Karpas-422 (cell line): ENCODE measurements around the gene MFAP5. TPM values are rescaled to one million over a fixed set of nuclear protein-coding genes. Genes with fewer than 3 reads are reported as not detected.
A peak's percentile ranks its signal among the peaks of the same experiment; 100 is the strongest.
"Not testable (repeated sequence)": the region's sequence is repeated elsewhere in the genome, so short reads cannot be mapped to it uniquely, and the experiment has no call there.

Source experiments
- DNase-seq: peaks from one replicate; pipeline ENCODE4 v3.0.0-alpha.2; 2015
- H2AFZ ChIP-seq: fragments of 200-600 bp; sonication (generic); 2 replicates; pipeline ENCODE4 v1.6.1; 2014; ENCODE audit warnings: antibody characterized with exemption, low read length, mixed read lengths
- H3K27ac ChIP-seq: fragments of 200-600 bp; sonication (generic); 2 replicates; pipeline ENCODE4 v1.5.1; 2014; ENCODE audit warnings: mild to moderate bottlenecking, low read length, moderate library complexity
- H3K27me3 ChIP-seq: fragments of 200-600 bp; sonication (generic); 2 replicates; pipeline ENCODE4 v1.6.1; 2014; ENCODE audit warnings: low read length, mixed read lengths
- H3K36me3 ChIP-seq: fragments of 200-600 bp; sonication (generic); 2 replicates; pipeline ENCODE4 v1.6.1; 2014; ENCODE audit warnings: low read length, mixed read lengths; ENCODE audit not compliant: insufficient read depth
- H3K4me1 ChIP-seq: fragments of 200-600 bp; sonication (generic); 2 replicates; pipeline ENCODE4 v1.6.1; 2014; ENCODE audit warnings: mild to moderate bottlenecking, low read length, mixed read lengths
- H3K4me2 ChIP-seq: fragments of 200-600 bp; sonication (generic); 2 replicates; pipeline ENCODE4 v1.6.1; 2014; ENCODE audit warnings: low read length, low read depth, mild to moderate bottlenecking; ENCODE audit not compliant: poor library complexity, severe bottlenecking
- H3K4me3 ChIP-seq: fragments of 200-600 bp; sonication (generic); 2 replicates; pipeline ENCODE4 v1.5.1; 2014; ENCODE audit warnings: mild to moderate bottlenecking, antibody characterized with exemption, low read length, mixed read lengths
- H3K79me2 ChIP-seq: fragments of 200-600 bp; sonication (generic); 2 replicates; pipeline ENCODE4 v1.6.1; 2014; ENCODE audit warnings: mild to moderate bottlenecking, low read length, mixed read lengths
- H3K9ac ChIP-seq: fragments of 200-600 bp; sonication (generic); 2 replicates; pipeline ENCODE4 v1.6.0; 2014; ENCODE audit warnings: low read length
- H3K9me2 ChIP-seq: fragments of 200-600 bp; sonication (generic), shearing (Covaris generic); replicated peaks from 2 replicates; pipeline ENCODE4 v1.6.0; 2014; ENCODE audit warnings: mild to moderate bottlenecking, low read length, moderate library complexity; ENCODE audit not compliant: insufficient read depth
- H3K9me3 ChIP-seq: fragments of 300-700, 200-600 bp; sonication (generic); 2 replicates; pipeline ENCODE4 v1.6.1; 2014; ENCODE audit warnings: low read length, mixed read lengths
- H4K20me1 ChIP-seq: fragments of 200-600 bp; sonication (generic); 2 replicates; pipeline ENCODE4 v1.6.1; 2014; ENCODE audit warnings: mild to moderate bottlenecking, antibody characterized with exemption, low read length, low read depth; ENCODE audit not compliant: insufficient read depth
- total RNA-seq: library from RNA; depleted of rRNA; stranded (reverse); fragments of >200 nt; shearing (Covaris generic); gene quantifications from 2 replicates; pipeline ENCODE4 v1.2.3, GENCODE V29; 2014; ENCODE audit warnings: low replicate concordance

Gene MFAP5
- total RNA-seq, 1 experiment from 2014 or later, result not detected

GRCh38 chr12:8613881-8614280, 48.7 kb downstream of the MFAP5 start:
- H4K20me1 ChIP-seq, H2AFZ ChIP-seq, H3K4me2 ChIP-seq, H3K79me2 ChIP-seq, H3K36me3 ChIP-seq, DNase-seq, H3K9me3 ChIP-seq, H3K9ac ChIP-seq, H3K27me3 ChIP-seq, H3K27ac ChIP-seq, H3K9me2 ChIP-seq, H3K4me3 ChIP-seq: not testable (repeated sequence)
- H3K4me1 ChIP-seq, result peaks cover 45% of the 10 kb centered on the region

- H3K4me2 ChIP-seq, result peak within 1 kb of the TSS; percentile 61
Observed at GRCh38 chr12:8612629-8613028, 50.0 kb downstream of the MFAP5 start, which contains the start of gene AICDA. TSS of gene AICDA (minus strand) at chr12:8612859. CDS start at chr12:8612767, 92 bp downstream.

GRCh38 chr12:8609061-8609570, 53.5 kb downstream of the MFAP5 start:
- peak overlapping the region; percentile 68 for H2AFZ ChIP-seq
- H4K20me1 ChIP-seq, result no peaks in the 10 kb centered on the region
- H3K4me1 ChIP-seq, result peaks cover 49% of the 10 kb centered on the region
- H3K36me3 ChIP-seq, result no peaks in the 10 kb centered on the region
- H3K9me2 ChIP-seq, result no peaks in the 10 kb centered on the region
- peak overlapping the region; percentile 31 for H3K9ac ChIP-seq
- H3K4me3 ChIP-seq, result peak overlapping the region; percentile 39; the same call in 1 of the 2 replicates
- H3K79me2 ChIP-seq, result no peaks in the 10 kb centered on the region
- peak overlapping the region; percentile 52 for H3K4me2 ChIP-seq
- no peaks in the 10 kb centered on the region for H3K27me3 ChIP-seq
- H3K9me3 ChIP-seq, result no peaks in the 10 kb centered on the region
- DNase-seq, result peak; percentile 76
- H3K27ac ChIP-seq, result peak overlapping the region; percentile 27; the same call in 1 of the 2 replicates

More at GRCh38 chr12:8612629-8613028, 50.0 kb downstream of the MFAP5 start, which contains the start of gene AICDA:
- peak; percentile 57 for DNase-seq
- Histone ChIP-seq H3K9me2 (no peaks in the 10 kb centered on the region), H2AFZ (0 out of 2 replicates have a peak within 1 kb of the TSS, but pooled peaks have one; percentile 22), H4K20me1 (no peaks in the 10 kb centered on the region), H3K9ac (peak within 1 kb of the TSS; percentile 20; the same call in 1 of the 2 replicates), H3K27ac (no peak within 1 kb of the TSS), H3K27me3 (no peaks in the 10 kb centered on the region), H3K4me3 (peak within 1 kb of the TSS; percentile 22; the same call in 1 of the 2 replicates), H3K4me1 (peaks cover 49% of the 10 kb centered on the region), H3K36me3 (no peaks in the 10 kb centered on the region), H3K79me2 (no peaks in the 10 kb centered on the region), H3K9me3 (no peaks in the 10 kb centered on the region)

- Histone ChIP-seq H3K27ac (no peak overlapping the region), H3K4me1 (peaks cover 33% of the 10 kb centered on the region), H3K9me2 (no peaks in the 10 kb centered on the region), H3K9ac (no peak overlapping the region), H3K27me3 (no peaks in the 10 kb centered on the region), H3K79me2 (no peaks in the 10 kb centered on the region), H4K20me1 (no peaks in the 10 kb centered on the region), H3K36me3 (no peaks in the 10 kb centered on the region), H2AFZ (no peak overlapping the region), H3K4me3 (no peak overlapping the region), H3K9me3 (no peaks in the 10 kb centered on the region), H3K4me2 (no peak overlapping the region)
- DNase-seq, result no peak
Observed at GRCh38 chr12:8606890-8607289, 55.7 kb downstream of the MFAP5 start.

- H3K36me3 ChIP-seq, result no peaks in the 10 kb centered on the region
- H3K27me3 ChIP-seq, result no peaks in the 10 kb centered on the region
- no peaks in the 10 kb centered on the region for H3K79me2 ChIP-seq
- no peak overlapping the region for H3K4me2 ChIP-seq
- H3K9ac ChIP-seq, result no peak overlapping the region
- H4K20me1 ChIP-seq, result no peaks in the 10 kb centered on the region
- peaks cover 15% of the 10 kb centered on the region for H3K4me1 ChIP-seq
- no peaks in the 10 kb centered on the region for H3K9me2 ChIP-seq
- no peak overlapping the region for H2AFZ ChIP-seq
- H3K4me3 ChIP-seq, result no peak overlapping the region
- H3K27ac ChIP-seq, result no peak overlapping the region
- DNase-seq, result no peak
- H3K9me3 ChIP-seq, result no peaks in the 10 kb centered on the region
Observed at GRCh38 chr12:8605057-8605456, 57.6 kb downstream of the MFAP5 start.

- Histone ChIP-seq H4K20me1 (no peaks in the 10 kb centered on the region), H3K4me1 (peaks cover 3% of the 10 kb centered on the region), H3K9me2 (no peaks in the 10 kb centered on the region), H3K4me2 (no peak overlapping the region), H3K9me3 (no peaks in the 10 kb centered on the region), H3K9ac (no peak overlapping the region), H3K4me3 (no peak overlapping the region), H3K79me2 (no peaks in the 10 kb centered on the region), H3K27me3 (no peaks in the 10 kb centered on the region; the same call in 1 of the 2 replicates), H2AFZ (no peak overlapping the region), H3K27ac (no peak overlapping the region), H3K36me3 (no peaks in the 10 kb centered on the region)
- DNase-seq, result no peak
Observed at GRCh38 chr12:8603856-8604255, 58.8 kb downstream of the MFAP5 start.

- Histone ChIP-seq H3K4me3 (no peak overlapping the region), H3K9me3 (no peaks in the 10 kb centered on the region), H4K20me1 (no peaks in the 10 kb centered on the region), H3K27me3 (no peaks in the 10 kb centered on the region; the same call in 1 of the 2 replicates), H3K27ac (no peak overlapping the region), H3K4me1 (no peaks in the 10 kb centered on the region), H2AFZ (no peak overlapping the region), H3K4me2 (no peak overlapping the region), H3K9me2 (no peaks in the 10 kb centered on the region), H3K9ac (no peak overlapping the region), H3K36me3 (no peaks in the 10 kb centered on the region), H3K79me2 (no peaks in the 10 kb centered on the region)
- DNase-seq, result no peak
Observed at GRCh38 chr12:8603286-8603685, 59.3 kb downstream of the MFAP5 start.

GRCh38 chr12:8596561-8596960, 66.1 kb downstream of the MFAP5 start:
- no peaks in the 10 kb centered on the region for H3K36me3 ChIP-seq
- no peaks in the 10 kb centered on the region; the same call in 1 of the 2 replicates for H3K27me3 ChIP-seq
- H3K4me2 ChIP-seq, result no peak overlapping the region
- H2AFZ ChIP-seq, result no peak overlapping the region
- peaks cover 2% of the 10 kb centered on the region for H3K4me1 ChIP-seq
- no peaks in the 10 kb centered on the region for H4K20me1 ChIP-seq
- no peaks in the 10 kb centered on the region for H3K79me2 ChIP-seq
- no peak overlapping the region for H3K9ac ChIP-seq
- H3K27ac ChIP-seq, result no peak overlapping the region
- no peak overlapping the region for H3K4me3 ChIP-seq
- H3K9me3 ChIP-seq, result no peaks in the 10 kb centered on the region
- no peaks in the 10 kb centered on the region for H3K9me2 ChIP-seq
- no peak for DNase-seq
